ENCODE measurements around the gene HMGN2. TPM values are rescaled to one million over a fixed set of nuclear protein-coding genes. Genes with fewer than 3 reads are reported as not detected.

HMGN2 gene
- total RNA-seq, 2 experiments from 2014 or later = 755 to 762 TPM

GRCh38 chr1:26516987-26517765 is 44.9 kb downstream of the HMGN2 start:
- Mint-ChIP-seq H3K4me3 (no peak overlapping the region), H3K9me3 (no peaks in the 10 kb centered on the region), H3K27me3 (no peaks in the 10 kb centered on the region), H3K36me3 (no peaks in the 10 kb centered on the region), H3K4me1 (ENCODE audit: low read depth) (no peaks in the 10 kb centered on the region), H3K27ac (no peak overlapping the region)
- ChIA-PET CTCF (interaction anchor here (0.6 to 1.5 kb wide), 3 partner anchors 13 to 82 kb away, joined by 3 to 5 read pairs (median 3); no protein-coding TSS in a partner anchor), POLR2A (interaction anchor here (0.6 kb wide), 2 partner anchors 28 to 47 kb away, joined by 3 read pairs; no protein-coding TSS in a partner anchor)
- intact Hi-C loops (cut with micrococcal nuclease) = no loop called here
- DNase-seq = no peak

- no peaks in the 10 kb centered on the region for H3K4me1 Mint-ChIP-seq (ENCODE audit: low read depth)
- no peaks in the 10 kb centered on the region for H3K36me3 Mint-ChIP-seq
- ChIA-PET POLR2A (interaction anchor here (0.6 kb wide), 1 partner anchor 47 kb away, joined by 3 read pairs; no protein-coding TSS in a partner anchor), CTCF (interaction anchor here (0.6 to 1.5 kb wide), 3 partner anchors 13 to 82 kb away, joined by 3 to 5 read pairs (median 3); no protein-coding TSS in a partner anchor)
- intact Hi-C loops (cut with micrococcal nuclease) = no loop called here
- H3K27me3 Mint-ChIP-seq = no peaks in the 10 kb centered on the region
- no peak overlapping the region for H3K27ac Mint-ChIP-seq
- DNase-seq = no peak
- no peaks in the 10 kb centered on the region for H3K9me3 Mint-ChIP-seq
- no peak overlapping the region for H3K4me3 Mint-ChIP-seq
These were observed 45.5 kb downstream of the HMGN2 start for GRCh38 chr1:26517766-26518049.

- Mint-ChIP-seq H3K4me3 (no peak overlapping the region), H3K9me3 (no peaks in the 10 kb centered on the region), H3K4me1 (ENCODE audit: low read depth) (no peaks in the 10 kb centered on the region), H3K36me3 (no peaks in the 10 kb centered on the region), H3K27me3 (no peaks in the 10 kb centered on the region), H3K27ac (no peak overlapping the region)
- CTCF ChIA-PET = interaction anchor here (0.8 kb wide), 1 partner anchor 18 kb away, joined by 3 read pairs; no protein-coding TSS in a partner anchor
- POLR2A ChIA-PET = no interaction called here
- DNase-seq = no peak
- intact Hi-C loops (cut with micrococcal nuclease) = no loop called here
These were observed 46.1 kb downstream of the HMGN2 start for GRCh38 chr1:26518355-26518754.

GRCh38 chr1:26520339-26520738 is 48.1 kb downstream of the HMGN2 start:
- POLR2A ChIA-PET = no interaction called here

GRCh38 chr1:26521669-26522030 is 49.4 kb downstream of the HMGN2 start:
- POLR2A ChIA-PET = no interaction called here
- H3K36me3 Mint-ChIP-seq = no peaks in the 10 kb centered on the region

More at GRCh38 chr1:26520339-26520738, 48.1 kb downstream of the HMGN2 start:
- intact Hi-C loops (cut with micrococcal nuclease) = no loop called here
- Mint-ChIP-seq H3K36me3 (no peaks in the 10 kb centered on the region), H3K4me1 (ENCODE audit: low read depth) (no peaks in the 10 kb centered on the region), H3K27me3 (no peaks in the 10 kb centered on the region), H3K27ac (no peak overlapping the region), H3K4me3 (no peak overlapping the region), H3K9me3 (no peaks in the 10 kb centered on the region)
- DNase-seq = no peak
- CTCF ChIA-PET = interaction anchor here (0.9 to 1.1 kb wide), 2 partner anchors 9 to 21 kb away, joined by 3 read pairs; partner anchors contain the start of gene RPS6KA1

GRCh38 chr1:26522073-26522472 is 49.8 kb downstream of the HMGN2 start:
- H3K27ac Mint-ChIP-seq = no peak overlapping the region
- ChIA-PET POLR2A (no interaction called here), CTCF (interaction anchor here (1.2 to 10.8 kb wide), 2 partner anchors 18 to 19 kb away, joined by 3 to 127 read pairs; no protein-coding TSS in a partner anchor)
- H3K9me3 Mint-ChIP-seq = no peaks in the 10 kb centered on the region
- no peak overlapping the region for H3K4me3 Mint-ChIP-seq
- H3K4me1 Mint-ChIP-seq (ENCODE audit: low read depth) = no peaks in the 10 kb centered on the region
- H3K27me3 Mint-ChIP-seq = no peaks in the 10 kb centered on the region
- no peak for DNase-seq
- H3K36me3 Mint-ChIP-seq = no peaks in the 10 kb centered on the region
- intact Hi-C loops (cut with micrococcal nuclease) = no loop called here

More at GRCh38 chr1:26521669-26522030, 49.4 kb downstream of the HMGN2 start:
- CTCF ChIA-PET = interaction anchor here (1.1 to 10.8 kb wide), 3 partner anchors 8 to 18 kb away, joined by 3 to 127 read pairs (median 3); partner anchors contain the start of gene RPS6KA1
- no peak overlapping the region for H3K27ac Mint-ChIP-seq
- DNase-seq = no peak
- no peak overlapping the region for H3K4me3 Mint-ChIP-seq
- H3K4me1 Mint-ChIP-seq (ENCODE audit: low read depth) = no peaks in the 10 kb centered on the region
- intact Hi-C loops (cut with micrococcal nuclease) = no loop called here
- no peaks in the 10 kb centered on the region for H3K27me3 Mint-ChIP-seq
- no peaks in the 10 kb centered on the region for H3K9me3 Mint-ChIP-seq

- Mint-ChIP-seq H3K36me3 (no peaks in the 10 kb centered on the region), H3K9me3 (no peaks in the 10 kb centered on the region), H3K27ac (no peak overlapping the region), H3K4me1 (ENCODE audit: low read depth) (peaks cover 2% of the 10 kb centered on the region), H3K27me3 (no peaks in the 10 kb centered on the region), H3K4me3 (no peak overlapping the region)
- DNase-seq = no peak
- intact Hi-C loops (cut with micrococcal nuclease) = no loop called here
- ChIA-PET POLR2A (no interaction called here), CTCF (interaction anchor here (2.4 to 10.8 kb wide), 2 partner anchors 16 to 23 kb away, joined by 11 to 127 read pairs; no protein-coding TSS in a partner anchor)
These were observed 51.9 kb downstream of the HMGN2 start for GRCh38 chr1:26524181-26524580.

Other genes with a start within 250 kb of the HMGN2 start
- gene CEP85, start 238.2 kb upstream of the HMGN2 start, total RNA-seq = 10 to 100 TPM; 30.3 to 32.6 TPM
- 100 to 1,000 TPM; 305 to 320 TPM for gene SH3BGRL3, start 192.4 kb upstream of the HMGN2 start, total RNA-seq
- gene UBXN11, start 165.8 kb upstream of the HMGN2 start, total RNA-seq = 10 to 100 TPM; 24.5 to 26.1 TPM
- 100 to 1,000 TPM; 261 to 291 TPM for gene CD52, start 154.5 kb upstream of the HMGN2 start, total RNA-seq
- 1 to 10 TPM; 1.3 to 1.6 TPM for gene CRYBG2, start 118.3 kb upstream of the HMGN2 start, total RNA-seq
- not detected for gene ZNF683, start 99.7 kb upstream of the HMGN2 start, total RNA-seq
- not detected for gene LIN28A, start 61.6 kb upstream of the HMGN2 start, total RNA-seq
- gene DHDDS, start 40.1 kb upstream of the HMGN2 start, total RNA-seq = 10 to 100 TPM; 41.9 to 45.5 TPM
- gene RPS6KA1, start 57.3 kb downstream of the HMGN2 start, total RNA-seq = 100 to 1,000 TPM; 109 to 112 TPM
- gene ARID1A, start 223.6 kb downstream of the HMGN2 start, total RNA-seq = 10 to 100 TPM; 64.3 to 67.8 TPM

All from activated CD4-positive, alpha-beta memory T cell treated with anti-CD3 and anti-CD28 coated beads for 36 hours (primary cell).